AG04449 (cell line): ENCODE data around the gene ORC1.
"Not testable (repeated sequence)": the region's sequence is repeated elsewhere in the genome, so short reads cannot be mapped to it uniquely, and the experiment has no call there.

Source experiments
- CTCF ChIA-PET: fragments of 350-600 bp; formaldehyde crosslinking; extraction: SDS; loops from one replicate; lab custom pipeline; 2021; ENCODE audit warnings: antibody characterized with exemption; lab: Yijun Ruan, JAX
- POLR2A ChIA-PET: fragments of 400-600, 350-600 bp; formaldehyde crosslinking; extraction: SDS; loops from one replicate; lab custom pipeline; 2020; ENCODE audit warnings: antibody characterized with exemption, inconsistent platforms; lab: Yijun Ruan, JAX
- DNase-seq: peaks from one replicate; pipeline ENCODE4 v3.0.0-alpha.2; 2010; ENCODE audit warnings: low read depth, low spot score
- H3K4me3 ChIP-seq: 2 replicates; pipeline ENCODE4 v1.5.1; 2011; ENCODE audit warnings: low read depth, mild to moderate bottlenecking, control low read depth, low read length
- CTCF ChIP-seq: IDR thresholded peaks from one replicate; pipeline ENCODE4 v1.5.1; 2011; ENCODE audit warnings: mild to moderate bottlenecking, moderate library complexity, low read length, control low read depth, inconsistent platforms; ENCODE audit not compliant: insufficient read depth; ENCODE audit errors: missing control alignments

ORC1 gene

GRCh38 chr1:52385376-52385775 lies 18.8 kb downstream of the ORC1 start:
- DNase-seq = no peak
- no peak for TF ChIP-seq CTCF
- no peak overlapping the region for H3K4me3 ChIP-seq
- POLR2A ChIA-PET = no interaction called here
- CTCF ChIA-PET = no interaction called here

- POLR2A ChIA-PET, DNase-seq, H3K4me3 ChIP-seq, CTCF ChIA-PET: not testable (repeated sequence)
These were observed 34.4 kb downstream of the ORC1 start for GRCh38 chr1:52369851-52370250.

- peak; percentile 15 for TF ChIP-seq CTCF
- CTCF ChIA-PET = interaction anchor here (0.5 to 1.0 kb wide), 4 partner anchors 8 to 301 kb away, joined by 3 to 5 read pairs (median 4); no protein-coding TSS in a partner anchor
- H3K4me3 ChIP-seq = peak overlapping the region; percentile 48
- POLR2A ChIA-PET = interaction anchor here (0.7 kb wide), 1 partner anchor 41 kb away, joined by 3 read pairs; no protein-coding TSS in a partner anchor
- no peak for DNase-seq
These were observed 35.6 kb downstream of the ORC1 start for GRCh38 chr1:52368383-52369172.

GRCh38 chr1:52367272-52367671 lies 37.0 kb downstream of the ORC1 start:
- TF ChIP-seq CTCF = no peak
- H3K4me3 ChIP-seq = no peak overlapping the region
- DNase-seq = no peak
- POLR2A ChIA-PET = no interaction called here
- CTCF ChIA-PET = interaction anchor here (1.0 to 1.3 kb wide), 2 partner anchors 9 to 28 kb away, joined by 3 to 4 read pairs; no protein-coding TSS in a partner anchor

GRCh38 chr1:52366517-52366827 lies 37.8 kb downstream of the ORC1 start:
- H3K4me3 ChIP-seq = peak overlapping the region; percentile 88
- no peak for TF ChIP-seq CTCF
- CTCF ChIA-PET = interaction anchor here (0.9 to 1.6 kb wide), 3 partner anchors 27 to 320 kb away, joined by 3 to 6 read pairs (median 4); no protein-coding TSS in a partner anchor

GRCh38 chr1:52365746-52366516 lies 38.3 kb downstream of the ORC1 start, which contains the start of gene CC2D1B:
TSS of gene CC2D1B (minus strand) at chr1:52366205. CDS start at chr1:52364620, 1,585 bp downstream.
- DNase-seq = peak; percentile 55
- ChIA-PET POLR2A (interaction anchor here (0.5 to 1.4 kb wide), 5 partner anchors 14 to 379 kb away, joined by 3 to 5 read pairs (median 3); no protein-coding TSS in a partner anchor), CTCF (interaction anchor here (0.9 to 1.6 kb wide), 5 partner anchors 8 to 321 kb away, joined by 3 to 6 read pairs (median 4); no protein-coding TSS in a partner anchor)
- TF ChIP-seq CTCF = peak; percentile 22
- H3K4me3 ChIP-seq = peak within 1 kb of the TSS; percentile 88

More at GRCh38 chr1:52366517-52366827, 37.8 kb downstream of the ORC1 start:
- POLR2A ChIA-PET = interaction anchor here (1.0 kb wide), 1 partner anchor 18 kb away, joined by 3 read pairs; no protein-coding TSS in a partner anchor
- no peak for DNase-seq
